GM21423 (cell line): ENCODE data around the gene SIK2.
"Not testable (repeated sequence)": the region's sequence is repeated elsewhere in the genome, so short reads cannot be mapped to it uniquely, and the experiment has no call there.

Experiments used
- ATAC-seq: cut with Tn5 transposase; IDR thresholded peaks from one replicate; pipeline ENCODE4 v1.9.1; 2021; ENCODE audit warnings: mild to moderate bottlenecking, moderate library complexity; ENCODE audit not compliant: unreplicated experiment

SIK2 gene

DNA sequence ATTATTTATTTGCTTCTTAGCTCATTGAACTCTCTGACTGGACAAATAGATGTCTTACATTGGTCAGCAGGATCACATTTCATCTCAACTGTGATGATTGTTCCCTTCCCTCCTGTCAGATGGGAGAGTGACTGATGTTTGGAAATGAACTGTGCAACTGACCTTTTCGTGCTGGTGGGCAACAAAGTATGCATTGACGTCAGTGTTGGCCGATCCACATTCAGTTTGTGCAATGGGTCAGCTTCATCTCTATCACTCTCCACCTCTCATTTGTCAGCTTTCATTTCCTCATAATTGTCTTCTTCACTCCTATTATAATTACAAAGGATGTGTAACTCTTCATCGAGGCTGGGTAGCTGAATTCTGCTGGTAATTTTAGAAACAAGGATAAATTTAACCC lies 92.6 kb downstream of the SIK2 start:
- ATAC-seq: no peak

GRCh38 chr11:111696556-111696955 lies 94.3 kb downstream of the SIK2 start:
- ATAC-seq: no peak

- peak; percentile 52 for ATAC-seq
Observed at GRCh38 chr11:111697933-111698371, 95.7 kb downstream of the SIK2 start.

DNA sequence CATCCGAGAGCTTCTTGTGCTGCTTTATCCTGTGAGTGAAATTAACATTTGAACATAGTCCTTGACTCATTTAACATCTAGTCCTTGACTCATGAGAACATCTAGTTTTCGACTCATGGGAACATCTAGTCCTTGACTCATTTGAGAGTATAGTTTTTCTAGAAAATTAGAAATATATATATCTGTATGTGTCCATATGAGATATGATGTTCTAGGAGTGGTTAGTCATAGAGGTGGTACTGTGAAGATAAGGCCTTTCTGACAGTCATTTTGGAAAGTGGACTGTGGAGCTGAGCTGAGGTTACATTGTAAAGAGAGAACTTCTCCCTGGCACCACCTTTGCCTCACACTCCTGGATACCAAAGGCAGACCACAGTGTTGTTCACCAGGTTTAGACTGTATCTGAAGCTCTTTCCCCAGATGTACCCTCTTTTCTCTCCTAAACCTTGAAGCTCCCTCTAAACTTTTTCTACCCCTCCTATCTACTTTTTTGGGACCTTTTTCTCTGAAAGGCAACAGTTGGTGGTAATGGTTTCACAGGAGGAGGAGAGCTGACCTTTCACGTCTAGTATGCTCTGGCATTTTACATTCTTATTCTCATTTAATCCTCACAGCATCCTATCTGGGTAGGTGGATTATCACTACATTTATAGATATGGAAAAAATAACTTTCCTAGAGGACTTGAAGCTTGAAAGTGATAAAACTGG lies 96.8 kb downstream of the SIK2 start:
- ATAC-seq: no peak

DNA sequence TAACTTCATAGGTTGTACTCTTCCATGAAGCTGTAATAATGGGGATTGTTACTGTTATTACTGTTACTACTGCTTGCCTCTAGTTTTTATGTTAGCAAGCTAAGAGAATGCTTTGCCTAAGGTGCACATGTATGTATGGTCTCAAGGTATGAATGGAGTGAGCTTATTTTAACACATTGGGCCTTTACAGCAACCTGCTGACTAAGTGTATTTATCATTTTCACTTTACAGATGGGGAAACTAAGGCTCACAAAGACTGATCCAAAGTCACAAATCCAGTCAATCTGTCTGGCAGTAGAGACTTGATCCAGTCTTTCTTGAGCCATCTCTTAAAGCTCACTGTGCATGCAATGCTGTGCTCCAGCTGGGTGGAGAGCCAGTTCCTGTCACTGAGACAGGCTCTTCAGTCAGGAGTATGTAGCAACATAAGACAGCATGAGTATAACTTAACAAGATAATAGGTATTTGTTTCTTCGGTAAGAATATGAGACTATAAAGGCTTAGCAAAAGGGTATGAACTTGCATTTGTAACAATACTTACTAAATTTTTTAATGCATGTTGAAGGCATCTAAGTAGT lies 97.4 kb downstream of the SIK2 start:
- no peak for ATAC-seq

- ATAC-seq: no peak
Observed at GRCh38 chr11:111700162-111700561, 97.9 kb downstream of the SIK2 start.

GRCh38 chr11:111702623-111703022 lies 100.4 kb downstream of the SIK2 start:
- ATAC-seq: no peak

- ATAC-seq: no peak
Observed at GRCh38 chr11:111703576-111703975, 101.3 kb downstream of the SIK2 start.

DNA sequence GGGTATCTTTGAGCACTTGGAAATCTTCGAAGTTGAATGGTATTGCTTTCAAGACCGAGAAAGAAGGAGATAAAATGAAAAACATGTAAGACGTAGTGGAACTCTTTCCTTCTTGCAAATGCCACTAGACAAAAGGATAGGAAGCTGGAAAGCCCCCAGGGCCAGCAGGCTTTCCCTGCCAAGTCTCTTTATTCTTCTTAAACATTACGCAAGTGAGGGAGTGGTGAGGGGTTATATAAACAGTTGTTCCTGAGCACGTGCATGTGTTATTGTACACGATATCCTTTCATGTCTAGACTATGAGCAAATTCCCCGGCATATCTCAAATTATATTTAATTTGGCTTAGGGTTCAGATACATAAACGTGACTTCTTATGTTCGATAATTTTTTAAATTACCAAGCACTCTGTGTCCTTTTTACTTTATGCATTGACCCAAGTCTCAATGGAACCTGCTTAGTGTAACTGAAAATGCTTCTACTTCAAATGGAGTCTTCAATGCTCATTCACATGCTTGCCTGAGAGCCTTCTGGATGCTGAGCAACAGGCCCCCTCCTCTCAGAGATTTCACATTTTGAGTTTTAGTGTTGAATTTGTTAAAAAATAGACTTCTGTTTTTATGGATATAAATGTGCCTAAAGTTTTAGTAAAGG lies 104.9 kb downstream of the SIK2 start:
- ATAC-seq: no peak

GRCh38 chr11:111707691-111708067 lies 105.4 kb downstream of the SIK2 start:
- no peak for ATAC-seq

- ATAC-seq: peak; percentile 65
Observed at GRCh38 chr11:111714522-111714921, 112.3 kb downstream of the SIK2 start.

GRCh38 chr11:111715142-111715816 lies 113.0 kb downstream of the SIK2 start:
- ATAC-seq: no peak

- ATAC-seq: not testable (repeated sequence)
Observed at GRCh38 chr11:111717660-111718059, 115.4 kb downstream of the SIK2 start.

GRCh38 chr11:111718436-111718835 lies 116.2 kb downstream of the SIK2 start:
- no peak for ATAC-seq

- ATAC-seq: no peak
Observed at GRCh38 chr11:111718859-111719258, 116.6 kb downstream of the SIK2 start.

- ATAC-seq: no peak
Observed at GRCh38 chr11:111719379-111719778, 117.1 kb downstream of the SIK2 start.

DNA sequence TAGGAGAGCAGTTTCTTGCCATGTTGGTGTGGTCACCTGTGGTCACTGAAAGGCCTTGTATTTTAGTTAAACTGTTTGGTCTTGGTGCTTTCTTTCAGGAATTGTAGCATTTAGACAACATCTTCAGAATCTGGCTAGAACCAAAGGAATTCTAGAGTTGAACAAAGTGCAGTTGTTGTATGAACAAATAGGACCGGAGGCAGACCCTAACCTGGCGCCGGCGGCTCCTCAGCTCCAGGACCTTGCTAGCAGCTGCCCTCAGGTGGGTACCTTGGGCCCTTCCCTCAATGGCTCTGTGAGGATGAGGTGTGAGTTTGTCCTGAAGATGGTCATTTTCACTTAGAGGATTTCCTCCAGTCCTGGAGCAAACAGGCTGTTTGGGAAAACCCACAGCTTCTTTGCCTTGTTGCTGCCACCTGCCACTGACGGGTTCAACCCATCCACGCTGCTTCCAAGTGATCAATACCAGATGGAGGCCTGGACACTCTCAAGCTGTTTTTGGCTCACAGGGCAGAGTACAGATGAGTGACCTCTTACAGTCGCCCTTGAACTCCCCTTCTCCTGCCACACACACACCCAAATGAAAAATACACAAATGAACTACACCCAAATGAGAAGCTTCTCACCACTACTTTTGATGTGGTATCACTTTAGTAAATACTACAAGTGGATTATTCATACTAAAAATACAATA lies 118.7 kb downstream of the SIK2 start:
- no peak for ATAC-seq

DNA sequence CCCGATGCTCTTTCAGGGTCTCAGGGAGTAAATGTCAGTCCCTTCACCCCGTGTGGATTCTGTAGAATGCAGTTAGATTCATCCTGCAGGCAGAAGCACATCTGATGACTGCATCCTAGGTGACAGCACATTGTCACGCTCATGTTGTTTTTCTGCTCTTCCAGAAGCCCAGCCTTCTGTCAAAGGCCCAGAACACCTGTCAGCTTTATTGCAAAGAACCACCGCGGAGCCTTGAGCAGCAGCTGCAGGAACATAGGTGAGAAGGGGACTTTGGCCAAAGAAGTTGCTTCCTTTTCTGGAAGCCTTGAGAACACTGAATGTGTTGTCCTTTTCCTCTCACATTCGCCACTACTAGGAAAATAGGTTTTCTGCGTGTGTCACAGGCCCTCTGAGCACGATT lies 120.3 kb downstream of the SIK2 start:
- ATAC-seq: no peak

- no peak for ATAC-seq
Observed at GRCh38 chr11:111723595-111723994, 121.3 kb downstream of the SIK2 start.

- no peak for ATAC-seq
Observed at GRCh38 chr11:111724615-111725129, 122.4 kb downstream of the SIK2 start.

- no peak for ATAC-seq
Observed at GRCh38 chr11:111725621-111726020, 123.4 kb downstream of the SIK2 start.
